IMR-90 (cell line): ENCODE data around the gene AUTS2. TPM values are rescaled to one million over a fixed set of nuclear protein-coding genes. Genes with fewer than 3 reads are reported as not detected.

Experiments
- ATAC-seq: fragments of 200-7000 bp; cut with Tn5 transposase; 2 replicates; pipeline ENCODE4 v1.9.1; 2020; ENCODE audit warnings: low read depth, mild to moderate bottlenecking, moderate library complexity
- BruUV-seq: library from RNA; stranded (reverse); fragments of 400-500 nt; replicated peaks from 2 replicates; lab custom pipeline; 2021; lab: Mats Ljungman, UMichigan
- CTCF ChIA-PET: fragments of 300-600 bp; formaldehyde crosslinking; extraction: SDS; loops from one replicate; lab custom pipeline; 2021; ENCODE audit warnings: antibody characterized with exemption; lab: Yijun Ruan, JAX
- POLR2A ChIA-PET: fragments of 300-600 bp; sonication (Branson Sonifier 250); formaldehyde crosslinking; loops from one replicate; lab custom pipeline; 2022; ENCODE audit warnings: antibody characterized with exemption; ENCODE audit not compliant: unreplicated experiment; lab: Charles Lee
- DNase-seq: peaks from one replicate; pipeline ENCODE4 v3.0.0; 2013
- H2AFZ ChIP-seq: replicated peaks from 2 replicates; pipeline ENCODE3; 2013; ENCODE audit warnings: low read length, mild to moderate bottlenecking; ENCODE audit not compliant: poor library complexity
- H2AK5ac ChIP-seq: 2 replicates; pipeline ENCODE4 v1.6.1; 2013; ENCODE audit warnings: low read depth, low read length, inconsistent platforms
- H2AK9ac ChIP-seq: replicated peaks from 2 replicates; pipeline ENCODE3; 2013; ENCODE audit warnings: mild to moderate bottlenecking, low read depth, low read length, moderate library complexity; ENCODE audit not compliant: poor library complexity
- H2BK120ac ChIP-seq: 2 replicates; pipeline ENCODE4 v1.6.1; 2013; ENCODE audit warnings: low read depth, low read length, inconsistent platforms
- H2BK15ac ChIP-seq: 3 replicates; pipeline ENCODE4 v1.6.1; 2013; ENCODE audit warnings: low read depth, low read length, inconsistent platforms
- H2BK20ac ChIP-seq: 2 replicates; pipeline ENCODE4 v1.6.1; 2013; ENCODE audit warnings: low read depth, mild to moderate bottlenecking, inconsistent platforms, low read length, moderate library complexity
- H2BK5ac ChIP-seq: 2 replicates; pipeline ENCODE4 v1.6.1; 2013; ENCODE audit warnings: mild to moderate bottlenecking, low read depth, low read length, inconsistent platforms; ENCODE audit not compliant: poor library complexity, severe bottlenecking
- H3K14ac ChIP-seq: replicated peaks from 2 replicates; pipeline ENCODE4 v1.6.1; 2013; ENCODE audit warnings: low read depth, low read length, inconsistent platforms
- H3K18ac ChIP-seq: 2 replicates; pipeline ENCODE4 v1.6.1; 2013; ENCODE audit warnings: low read depth, low read length, control low read depth
- H3K23ac ChIP-seq: 2 replicates; pipeline ENCODE4 v1.6.1; 2013; ENCODE audit warnings: low read depth, low read length, inconsistent platforms
- H3K27ac ChIP-seq: 2 replicates; pipeline ENCODE4 v1.5.1; 2013; ENCODE audit warnings: mild to moderate bottlenecking, control low read depth, low read length; ENCODE audit not compliant: insufficient read depth
- H3K27me3 ChIP-seq: 2 replicates; pipeline ENCODE4 v1.6.1; 2013; ENCODE audit warnings: low read length; ENCODE audit not compliant: control insufficient read depth, insufficient read depth
- H3K36me3 ChIP-seq: 2 replicates; pipeline ENCODE4 v1.6.1; 2013; ENCODE audit warnings: low read length, mixed read lengths; ENCODE audit not compliant: control insufficient read depth, insufficient read depth
- H3K4ac ChIP-seq: 2 replicates; pipeline ENCODE4 v1.6.1; 2013; ENCODE audit warnings: low read depth, low read length, inconsistent platforms
- H3K4me1 ChIP-seq: 2 replicates; pipeline ENCODE4 v1.6.1; 2013; ENCODE audit warnings: low read length, mixed read lengths; ENCODE audit not compliant: control insufficient read depth, insufficient read depth
- H3K4me2 ChIP-seq: 2 replicates; pipeline ENCODE4 v1.6.1; 2013; ENCODE audit warnings: low read depth, mild to moderate bottlenecking, control low read depth, low read length, moderate library complexity
- H3K4me3 ChIP-seq: 2 replicates; pipeline ENCODE4 v1.5.1; 2013; ENCODE audit warnings: low read depth, mild to moderate bottlenecking, control low read depth, low read length, moderate library complexity; ENCODE audit not compliant: insufficient read depth
- H3K56ac ChIP-seq: 2 replicates; pipeline ENCODE4 v1.6.1; 2013; ENCODE audit warnings: low read length, inconsistent platforms; ENCODE audit not compliant: insufficient read depth; ENCODE audit errors: extremely low read depth
- H3K79me1 ChIP-seq, 2 experiments: 2 replicates each; pipeline ENCODE4 v1.6.1; 2013; ENCODE audit warnings: low read length in 2 of 2, inconsistent platforms in 1 of 2, low read depth in 1 of 2
- H3K9ac ChIP-seq: 2 replicates; pipeline ENCODE4 v1.6.1; 2013; ENCODE audit warnings: low read depth, low read length, control low read depth
- H3K9me1 ChIP-seq: 2 replicates; pipeline ENCODE4 v1.6.1; 2013; ENCODE audit warnings: low read length, inconsistent platforms; ENCODE audit not compliant: insufficient read depth
- H3K9me3 ChIP-seq: 2 replicates; pipeline ENCODE4 v1.6.1; 2013; ENCODE audit warnings: low read length; ENCODE audit not compliant: control insufficient read depth, insufficient read depth
- H4K20me1 ChIP-seq: 2 replicates; pipeline ENCODE4 v1.6.1; 2013; ENCODE audit warnings: low read length, inconsistent platforms; ENCODE audit not compliant: insufficient read depth
- H4K5ac ChIP-seq: 2 replicates; pipeline ENCODE4 v1.6.1; 2013; ENCODE audit warnings: mild to moderate bottlenecking, low read depth, low read length, control low read depth
- H4K8ac ChIP-seq, 2 experiments: 2 replicates each; pipeline ENCODE4 v1.6.1; 2013; ENCODE audit warnings: low read depth in 2 of 2, low read length in 2 of 2, control low read depth in 1 of 2, inconsistent platforms in 1 of 2
- H4K91ac ChIP-seq: 2 replicates; pipeline ENCODE4 v1.6.1; 2013; ENCODE audit warnings: low read depth, low read length, inconsistent platforms; ENCODE audit not compliant: insufficient read depth
- CEBPB ChIP-seq: IDR thresholded peaks from 2 replicates; pipeline ENCODE4 v1.6.1; 2012; ENCODE audit warnings: low read depth, low read length, improper control_type of control experiment
- FOS ChIP-seq: fragments of 150-350 bp; IDR thresholded peaks from 2 replicates; pipeline ENCODE4 v1.6.1; 2016; ENCODE audit warnings: low read depth, low read length
- MAFK ChIP-seq: IDR thresholded peaks from 2 replicates; pipeline ENCODE4 v1.6.1; 2012; ENCODE audit warnings: low read depth, low read length, improper control_type of control experiment
- MAZ ChIP-seq: IDR thresholded peaks from 2 replicates; pipeline ENCODE4 v1.6.1; 2012; ENCODE audit warnings: low read depth, mild to moderate bottlenecking, low read length, improper control_type of control experiment, moderate library complexity, borderline replicate concordance
- MXI1 ChIP-seq: IDR thresholded peaks from 2 replicates; pipeline ENCODE4 v1.6.1; 2012; ENCODE audit warnings: low read depth, mild to moderate bottlenecking, low read length, moderate library complexity, borderline replicate concordance
- NFE2L2 ChIP-seq: fragments of 150-350 bp; IDR thresholded peaks from 2 replicates; pipeline ENCODE4 v1.6.1; 2016; ENCODE audit warnings: low read depth, mild to moderate bottlenecking, low read length
- POLR2A ChIP-seq: IDR thresholded peaks from 2 replicates; pipeline ENCODE4 v1.6.1; 2012; ENCODE audit warnings: mild to moderate bottlenecking, low read depth, low read length
- RAD21 ChIP-seq: IDR thresholded peaks from 2 replicates; pipeline ENCODE4 v1.6.1; 2012; ENCODE audit warnings: low read length, improper control_type of control experiment
- RCOR1 ChIP-seq: IDR thresholded peaks from 2 replicates; pipeline ENCODE4 v1.6.1; 2012; ENCODE audit warnings: mild to moderate bottlenecking, low read length, improper control_type of control experiment; ENCODE audit not compliant: insufficient replicate concordance
- RFX5 ChIP-seq: IDR thresholded peaks from 2 replicates; pipeline ENCODE4 v1.8.0; 2012; ENCODE audit warnings: low read depth, mild to moderate bottlenecking, low read length, moderate library complexity
- WGBS, 2 experiments: methylation state at CpG; one replicate each; pipeline versions ENCODE4 v1.1.5 to v1.1.7; 2013; ENCODE audit warnings: missing lambda C conversion rate in 2 of 2; ENCODE audit not compliant: insufficient read length in 1 of 2; ENCODE audit errors: extremely low coverage in 2 of 2; 5-methylcytosine and 5-hydroxymethylcytosine counted together
- dilution Hi-C: fragments of 300-500 bp; cut with HindIII; formaldehyde crosslinking; loops from one replicate; pipeline ENCODE4 v1.14.3; 2018; ENCODE audit warnings: low sequenced_read_pairs; ENCODE audit not compliant: unreplicated experiment
- in situ Hi-C: fragments of 300-500 bp; cut with MboI; formaldehyde crosslinking; loops from 3 replicates; pipeline ENCODE4 v1.14.3; 2019; ENCODE audit warnings: low sequenced_read_pairs, inconsistent platforms, mixed read lengths
- intact Hi-C: fragments of 100-400 bp; cut with micrococcal nuclease; formaldehyde crosslinking; loops from 2 replicates; pipeline ENCODE4 v1.10.0; 2022
- polyA plus RNA-seq, 3 experiments: library from polyadenylated mRNA; depleted of rRNA; stranded (reverse); fragments of >200 nt; gene quantifications; 2 replicates each; pipeline ENCODE4 v1.2.3, GENCODE V29; 2012; ENCODE audit warnings: low replicate concordance in 1 of 3
- total RNA-seq: library from RNA; depleted of rRNA; stranded (reverse); fragments of >200 nt; gene quantifications from 2 replicates; pipeline ENCODE4 v1.2.3, GENCODE V29; 2012
- TF ChIP-seq, protein P1 (sequence below): conservative IDR thresholded peaks from 2 replicates; pipeline ENCODE4 v1.5.1; 2012; ENCODE audit warnings: mild to moderate bottlenecking, low read depth, low read length, improper control_type of control experiment
- TF ChIP-seq, protein P2 (sequence below): fragments of 150-350 bp; IDR thresholded peaks from 2 replicates; pipeline ENCODE4 v1.6.1; 2017; ENCODE audit warnings: mild to moderate bottlenecking, antibody characterized with exemption, low read length, low read depth
- TF ChIP-seq, protein P3 (sequence below): fragments of 150-350 bp; IDR thresholded peaks from 2 replicates; pipeline ENCODE4 v1.6.1; 2016; ENCODE audit warnings: low read depth, mild to moderate bottlenecking, low read length, moderate library complexity, borderline replicate concordance

The AUTS2 gene
- total and polyA plus RNA-seq, 2 of the 4 experiments (the other 2 are of a cell fraction), result 0.90 to 3.0 TPM

DNA sequence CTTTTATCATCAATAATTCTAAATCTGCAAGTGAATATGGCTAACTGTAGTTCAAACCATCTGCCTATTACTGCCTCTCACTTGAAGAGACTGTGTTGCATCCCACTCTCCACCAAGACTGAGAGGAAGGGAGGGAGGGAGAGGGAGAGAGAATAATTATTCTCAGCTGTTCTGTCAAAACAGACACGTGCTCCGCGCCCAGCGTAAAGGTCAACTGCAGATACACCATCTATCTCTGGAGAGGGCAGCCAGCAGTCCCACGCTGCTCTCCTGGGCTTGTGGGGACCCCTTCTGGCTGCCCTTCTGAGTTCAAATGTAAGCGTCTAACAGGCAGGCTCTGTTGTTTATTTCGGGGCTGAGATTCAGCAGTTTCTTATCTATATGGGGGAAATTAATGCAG is 908.2 kb downstream of the AUTS2 start:
- H3K9ac ChIP-seq, result no peak overlapping the region
- no peak overlapping the region for H4K5ac ChIP-seq
- in situ Hi-C loops (no loop called here), intact Hi-C loops (no loop called here), dilution Hi-C loops (no loop called here)
- no peaks in the 10 kb centered on the region for H3K9me1 ChIP-seq
- no peak overlapping the region for H2AK5ac ChIP-seq
- no peak overlapping the region for H4K8ac ChIP-seq
- TF ChIP-seq RFX5 (no peak), MXI1 (no peak), RAD21 (no peak), CEBPB (no peak), MAZ (no peak), NFE2L2 (no peak), MAFK (no peak), FOS (no peak), POLR2A (no peak), RCOR1 (no peak)
- TF ChIP-seq, protein P1, sequence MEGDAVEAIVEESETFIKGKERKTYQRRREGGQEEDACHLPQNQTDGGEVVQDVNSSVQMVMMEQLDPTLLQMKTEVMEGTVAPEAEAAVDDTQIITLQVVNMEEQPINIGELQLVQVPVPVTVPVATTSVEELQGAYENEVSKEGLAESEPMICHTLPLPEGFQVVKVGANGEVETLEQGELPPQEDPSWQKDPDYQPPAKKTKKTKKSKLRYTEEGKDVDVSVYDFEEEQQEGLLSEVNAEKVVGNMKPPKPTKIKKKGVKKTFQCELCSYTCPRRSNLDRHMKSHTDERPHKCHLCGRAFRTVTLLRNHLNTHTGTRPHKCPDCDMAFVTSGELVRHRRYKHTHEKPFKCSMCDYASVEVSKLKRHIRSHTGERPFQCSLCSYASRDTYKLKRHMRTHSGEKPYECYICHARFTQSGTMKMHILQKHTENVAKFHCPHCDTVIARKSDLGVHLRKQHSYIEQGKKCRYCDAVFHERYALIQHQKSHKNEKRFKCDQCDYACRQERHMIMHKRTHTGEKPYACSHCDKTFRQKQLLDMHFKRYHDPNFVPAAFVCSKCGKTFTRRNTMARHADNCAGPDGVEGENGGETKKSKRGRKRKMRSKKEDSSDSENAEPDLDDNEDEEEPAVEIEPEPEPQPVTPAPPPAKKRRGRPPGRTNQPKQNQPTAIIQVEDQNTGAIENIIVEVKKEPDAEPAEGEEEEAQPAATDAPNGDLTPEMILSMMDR, result no peak
- TF ChIP-seq, protein P2, sequence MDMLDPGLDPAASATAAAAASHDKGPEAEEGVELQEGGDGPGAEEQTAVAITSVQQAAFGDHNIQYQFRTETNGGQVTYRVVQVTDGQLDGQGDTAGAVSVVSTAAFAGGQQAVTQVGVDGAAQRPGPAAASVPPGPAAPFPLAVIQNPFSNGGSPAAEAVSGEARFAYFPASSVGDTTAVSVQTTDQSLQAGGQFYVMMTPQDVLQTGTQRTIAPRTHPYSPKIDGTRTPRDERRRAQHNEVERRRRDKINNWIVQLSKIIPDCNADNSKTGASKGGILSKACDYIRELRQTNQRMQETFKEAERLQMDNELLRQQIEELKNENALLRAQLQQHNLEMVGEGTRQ, result no peak
- TF ChIP-seq, protein P3, sequence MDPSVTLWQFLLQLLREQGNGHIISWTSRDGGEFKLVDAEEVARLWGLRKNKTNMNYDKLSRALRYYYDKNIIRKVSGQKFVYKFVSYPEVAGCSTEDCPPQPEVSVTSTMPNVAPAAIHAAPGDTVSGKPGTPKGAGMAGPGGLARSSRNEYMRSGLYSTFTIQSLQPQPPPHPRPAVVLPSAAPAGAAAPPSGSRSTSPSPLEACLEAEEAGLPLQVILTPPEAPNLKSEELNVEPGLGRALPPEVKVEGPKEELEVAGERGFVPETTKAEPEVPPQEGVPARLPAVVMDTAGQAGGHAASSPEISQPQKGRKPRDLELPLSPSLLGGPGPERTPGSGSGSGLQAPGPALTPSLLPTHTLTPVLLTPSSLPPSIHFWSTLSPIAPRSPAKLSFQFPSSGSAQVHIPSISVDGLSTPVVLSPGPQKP, result no peak
- no peak overlapping the region for H3K14ac ChIP-seq
- no TSS peak for BruUV-seq
- no peaks in the 10 kb centered on the region for H4K20me1 ChIP-seq
- no peaks in the 10 kb centered on the region for H3K36me3 ChIP-seq
- H3K4ac ChIP-seq, result no peak overlapping the region
- no peaks in the 10 kb centered on the region for H3K27me3 ChIP-seq
- POLR2A ChIA-PET, result no interaction called here
- 0 out of 2 replicates have a peak, but pooled peaks cover 2% of the 10 kb centered on the region for H3K9me3 ChIP-seq
- no peaks in the 10 kb centered on the region for H3K4me1 ChIP-seq
- DNase-seq, result no peak
- no peak overlapping the region for H3K23ac ChIP-seq
- no peak overlapping the region for H3K4me3 ChIP-seq
- no peak overlapping the region for H3K18ac ChIP-seq
- WGBS, 2 experiments, result 65% methylated on average over 2 of the region's 7 CpGs; no CpG with 5 or more reads in 1 of the 2 experiments
- no peak overlapping the region for H2BK5ac ChIP-seq
- H2BK15ac ChIP-seq, result no peak overlapping the region
- no peak overlapping the region for H2BK120ac ChIP-seq
- CTCF ChIA-PET, result no interaction called here
- H3K56ac ChIP-seq, result no peak overlapping the region
- no peak overlapping the region for H3K4me2 ChIP-seq
- H2AFZ ChIP-seq, result no peak overlapping the region
- H3K27ac ChIP-seq, result no peak overlapping the region
- H2AK9ac ChIP-seq, result no peak overlapping the region
- no peak overlapping the region for H2BK20ac ChIP-seq
- no peaks in the 10 kb centered on the region for H3K79me1 ChIP-seq
- no peak for ATAC-seq
- H4K91ac ChIP-seq, result no peak overlapping the region
